AG10803 (cell line): Measurements from ENCODE around the gene APCDD1L.

ENCODE experiments used
- DNase-seq: peaks from one replicate; pipeline ENCODE4 v3.0.0; 2010; ENCODE audit warnings: low read depth
- H3K4me3 ChIP-seq: 2 replicates; pipeline ENCODE4 v1.5.1; 2011; ENCODE audit warnings: mild to moderate bottlenecking, low read length, control low read depth
- TF ChIP-seq, protein P1 (sequence below): conservative IDR thresholded peaks from 2 replicates; pipeline ENCODE4 v1.5.1; 2011; ENCODE audit warnings: mild to moderate bottlenecking, low read length, control low read depth, inconsistent platforms

The APCDD1L gene

DNA sequence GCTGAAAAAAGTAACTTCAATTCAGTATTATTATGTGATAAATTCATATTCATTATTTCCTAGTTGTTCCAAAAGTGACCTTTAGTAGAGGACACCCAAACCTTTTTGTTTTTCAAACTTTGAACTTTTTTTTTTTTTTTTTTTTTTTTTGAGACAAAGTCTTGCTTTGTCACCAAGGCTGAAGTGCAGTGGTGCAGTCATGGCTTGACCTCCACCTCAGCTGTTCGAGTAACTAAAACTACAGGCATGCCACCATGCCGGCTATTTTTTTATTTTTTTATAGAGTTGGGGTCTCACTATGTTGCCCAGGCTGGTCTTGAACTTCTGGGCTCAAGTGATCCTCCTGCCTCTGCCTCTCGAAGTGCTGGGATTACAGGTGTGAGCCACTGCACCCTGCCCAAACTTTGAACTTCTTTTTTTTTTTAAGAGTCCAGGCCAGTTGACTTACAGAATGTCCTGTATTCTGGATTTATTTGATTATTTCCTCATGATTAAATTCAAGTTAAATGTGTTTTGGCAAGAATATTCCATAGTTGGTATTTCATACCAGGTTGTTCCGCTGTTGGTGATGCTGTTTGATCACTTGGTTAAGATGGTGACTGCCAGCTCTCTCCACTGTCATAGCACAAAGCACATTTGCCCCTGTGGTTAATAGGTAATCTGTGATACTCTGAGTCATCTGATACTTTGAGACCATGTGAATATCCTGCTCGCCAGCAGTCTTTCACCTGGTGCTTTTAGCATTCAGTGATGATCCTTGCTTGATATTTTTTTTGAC, 78.1 kb downstream of the APCDD1L start:
- no peak overlapping the region for H3K4me3 ChIP-seq
- no peak for DNase-seq
- TF ChIP-seq, protein P1, sequence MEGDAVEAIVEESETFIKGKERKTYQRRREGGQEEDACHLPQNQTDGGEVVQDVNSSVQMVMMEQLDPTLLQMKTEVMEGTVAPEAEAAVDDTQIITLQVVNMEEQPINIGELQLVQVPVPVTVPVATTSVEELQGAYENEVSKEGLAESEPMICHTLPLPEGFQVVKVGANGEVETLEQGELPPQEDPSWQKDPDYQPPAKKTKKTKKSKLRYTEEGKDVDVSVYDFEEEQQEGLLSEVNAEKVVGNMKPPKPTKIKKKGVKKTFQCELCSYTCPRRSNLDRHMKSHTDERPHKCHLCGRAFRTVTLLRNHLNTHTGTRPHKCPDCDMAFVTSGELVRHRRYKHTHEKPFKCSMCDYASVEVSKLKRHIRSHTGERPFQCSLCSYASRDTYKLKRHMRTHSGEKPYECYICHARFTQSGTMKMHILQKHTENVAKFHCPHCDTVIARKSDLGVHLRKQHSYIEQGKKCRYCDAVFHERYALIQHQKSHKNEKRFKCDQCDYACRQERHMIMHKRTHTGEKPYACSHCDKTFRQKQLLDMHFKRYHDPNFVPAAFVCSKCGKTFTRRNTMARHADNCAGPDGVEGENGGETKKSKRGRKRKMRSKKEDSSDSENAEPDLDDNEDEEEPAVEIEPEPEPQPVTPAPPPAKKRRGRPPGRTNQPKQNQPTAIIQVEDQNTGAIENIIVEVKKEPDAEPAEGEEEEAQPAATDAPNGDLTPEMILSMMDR, result no peak

DNA sequence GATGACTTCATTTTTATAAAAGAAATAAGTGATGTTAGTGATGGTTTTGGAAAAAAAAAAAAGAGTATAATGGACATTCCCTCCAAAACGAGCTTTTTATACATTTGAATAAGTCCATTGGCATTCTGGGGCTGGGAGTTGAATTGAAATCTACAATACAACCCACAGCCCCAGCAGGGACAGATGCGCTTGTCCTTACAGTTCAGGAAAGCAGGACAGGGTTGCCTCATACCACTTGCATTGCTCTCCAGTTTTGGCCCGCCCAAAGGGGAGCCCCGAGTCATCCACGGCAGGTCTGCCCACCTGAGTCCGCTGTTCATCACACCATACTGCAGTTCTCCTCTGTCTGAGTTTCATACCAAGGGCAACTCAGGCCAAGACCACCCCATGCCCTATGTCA, 80.0 kb downstream of the APCDD1L start:
- H3K4me3 ChIP-seq, result no peak overlapping the region
- TF ChIP-seq, protein P1, result no peak
- no peak for DNase-seq

DNA sequence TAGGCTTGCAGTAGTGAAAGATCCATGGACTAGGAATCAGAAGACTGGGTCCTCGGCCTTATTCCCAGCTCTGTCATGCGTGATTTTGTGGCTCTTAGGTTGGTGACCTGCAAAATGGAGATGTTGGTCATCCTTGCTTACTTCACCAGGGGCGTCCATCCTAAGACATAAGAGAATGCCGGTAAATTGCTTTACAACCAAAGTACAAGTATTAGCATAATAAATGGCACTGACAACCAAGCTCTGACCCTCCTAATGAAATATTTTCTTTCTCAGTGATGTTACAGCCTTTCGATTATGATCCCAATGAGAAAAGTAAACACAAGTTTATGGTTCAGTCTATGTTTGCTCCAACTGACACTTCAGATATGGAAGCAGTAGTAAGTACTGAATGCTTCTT, 80.9 kb downstream of the APCDD1L start:
- TF ChIP-seq, protein P1, result no peak
- H3K4me3 ChIP-seq, result no peak overlapping the region
- no peak for DNase-seq

DNA sequence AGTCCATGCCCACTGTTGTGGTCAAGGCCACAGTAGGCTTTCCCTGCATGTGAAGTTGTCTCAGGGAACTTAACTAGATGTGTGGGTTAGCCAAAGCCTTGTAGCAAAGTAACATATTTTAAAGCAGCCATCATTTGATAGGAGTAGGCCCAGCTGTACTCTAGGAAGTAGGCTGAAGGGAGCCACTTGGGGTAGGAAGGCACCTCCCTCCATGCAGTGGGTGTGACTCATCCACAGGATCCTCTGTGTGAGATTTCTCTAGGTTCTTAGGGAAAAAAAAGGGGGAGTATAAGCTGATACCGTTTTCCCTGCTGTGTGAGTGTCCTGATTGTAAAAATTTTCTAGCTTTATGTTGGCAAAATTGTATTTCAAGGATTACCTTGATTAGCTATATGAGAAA, 81.4 kb downstream of the APCDD1L start:
- peak; percentile 64 for DNase-seq
- TF ChIP-seq, protein P1, result no peak
- no peak overlapping the region for H3K4me3 ChIP-seq

DNA sequence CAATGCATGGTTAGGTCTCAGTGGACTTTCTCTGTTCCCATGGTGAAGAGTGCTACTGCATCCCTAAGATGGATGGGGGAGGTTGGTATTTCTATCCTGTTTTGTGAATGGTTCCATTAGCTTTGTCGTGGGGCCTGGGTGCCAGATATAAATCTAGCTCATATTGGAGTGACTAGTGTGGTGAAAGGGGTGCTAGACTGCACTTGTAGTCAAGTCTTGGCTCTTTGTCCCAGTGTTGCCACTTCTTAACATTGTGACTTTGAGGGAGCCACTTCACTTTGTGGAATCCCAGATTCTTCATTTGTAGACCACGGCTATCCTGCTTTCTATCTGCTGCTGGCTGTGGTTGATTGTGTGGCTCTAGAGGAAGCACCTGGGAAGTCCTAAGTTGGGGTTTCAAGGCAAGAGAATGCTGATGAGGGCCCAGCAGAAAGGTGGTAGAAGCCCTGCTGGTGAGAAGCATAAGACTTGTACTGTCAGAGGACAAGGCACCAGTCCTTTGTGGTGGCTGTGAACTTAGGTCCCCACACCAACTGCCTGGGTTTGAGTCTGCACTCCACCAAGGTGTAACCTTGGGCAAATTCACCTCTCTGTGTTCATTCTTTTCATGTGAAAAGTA, 82.1 kb downstream of the APCDD1L start:
- H3K4me3 ChIP-seq, result no peak overlapping the region
- DNase-seq, result no peak
- TF ChIP-seq, protein P1, result no peak

DNA sequence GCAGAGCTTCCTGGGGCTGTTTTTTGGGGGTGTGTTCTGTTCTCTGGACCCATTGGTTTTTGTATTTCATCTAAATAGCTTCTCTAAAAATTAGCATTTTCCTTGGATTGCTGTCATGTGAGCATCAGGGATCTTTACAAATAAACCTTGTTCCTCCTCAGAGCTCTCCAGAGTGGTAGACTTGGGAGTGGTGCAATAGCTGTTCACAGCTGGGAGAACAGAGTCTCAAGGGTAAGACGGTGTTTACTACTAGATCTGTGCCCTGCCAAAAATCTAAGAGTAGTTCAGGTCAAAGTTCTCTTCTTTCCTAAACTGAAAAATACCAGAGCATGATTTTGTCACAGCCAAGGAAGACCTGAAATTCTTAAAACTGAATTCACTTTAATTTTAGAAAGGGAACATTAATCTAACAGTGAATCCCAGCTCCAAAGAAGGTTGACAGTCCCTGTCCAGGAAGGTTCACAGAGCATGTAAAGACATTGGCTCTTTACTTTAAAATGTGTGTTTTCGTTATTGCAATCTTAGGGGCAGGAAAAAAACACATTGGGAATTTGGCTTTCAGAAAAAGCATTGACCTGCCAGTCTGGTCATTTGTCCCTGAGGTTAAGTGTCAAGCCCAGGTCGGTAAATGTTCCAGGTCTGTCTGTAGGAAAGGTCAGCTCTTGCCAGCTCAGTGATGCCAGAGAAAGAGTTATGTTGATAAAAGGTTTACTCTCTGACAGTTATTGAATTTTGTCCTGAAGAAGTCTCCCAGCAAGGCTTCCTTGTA, 82.8 kb downstream of the APCDD1L start:
- TF ChIP-seq, protein P1, result no peak
- DNase-seq, result peak; percentile 32
- no peak overlapping the region for H3K4me3 ChIP-seq
